ENCODE data around the gene OVOL2. TPM values are rescaled to one million over a fixed set of nuclear protein-coding genes. Genes with fewer than 3 reads are reported as not detected.
"Not testable (repeated sequence)": the region's sequence is repeated elsewhere in the genome, so short reads cannot be mapped to it uniquely, and the experiment has no call there.

Gene OVOL2
- not detected in 2 replicates for total RNA-seq (2014; rRNA removed; shearing (Covaris generic))

DNA sequence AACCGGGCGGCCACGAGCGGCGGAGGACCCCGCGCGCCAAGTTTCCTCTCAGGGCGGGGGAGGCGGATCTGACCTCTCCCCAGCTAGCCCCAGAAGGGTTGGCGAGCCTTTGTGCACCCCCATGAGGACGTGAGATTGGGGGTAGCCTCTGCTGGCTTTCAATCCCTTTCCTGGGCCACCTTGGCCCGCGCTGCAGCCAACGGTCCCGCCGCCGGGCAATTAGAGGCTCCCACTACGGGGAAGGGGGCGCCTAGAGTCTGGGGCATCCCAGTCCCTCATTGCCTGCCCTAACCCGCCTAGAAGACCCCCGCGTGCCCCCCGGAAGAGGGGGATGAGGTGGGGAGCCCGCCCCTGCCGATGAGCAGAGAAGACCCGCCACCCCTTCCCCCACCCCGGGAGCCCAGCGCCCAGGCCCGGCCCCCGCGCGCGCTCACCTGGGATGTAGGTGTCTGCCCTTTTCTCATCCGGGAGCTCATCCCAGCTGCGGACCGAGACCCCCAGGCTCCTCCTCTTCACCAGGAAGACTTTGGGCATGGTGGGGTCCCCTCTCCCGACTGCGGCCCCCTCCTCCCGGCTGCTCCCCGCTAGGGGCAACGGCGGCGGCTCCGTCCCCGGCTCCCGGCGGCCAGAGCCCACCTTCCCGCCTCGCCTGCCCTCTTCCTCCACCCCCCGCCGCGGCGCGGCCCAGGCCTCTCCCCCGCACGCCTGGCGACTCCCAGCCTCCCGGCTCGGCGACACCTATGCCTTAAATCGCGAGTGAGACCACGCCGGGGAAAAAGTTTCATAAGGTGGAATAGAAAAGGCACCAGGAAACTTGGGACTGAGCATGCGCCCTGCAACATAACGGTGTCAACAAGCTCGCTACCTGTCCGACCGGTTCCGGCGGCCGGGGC lies at the start of gene OVOL2:
Gene OVOL2 (minus strand): TSS at position 816 of the 893 bp plus-strand sequence. CDS start 282 bp downstream, at position 534.
- H3K36me3 ChIP-seq = no peaks in the 10 kb centered on the region
- 0 out of 2 replicates have a peak within 1 kb of the TSS, but pooled peaks have one; percentile 6 for H3K4me3 ChIP-seq
- H3K4me1 ChIP-seq (replicated peaks) = peaks cover 10% of the 10 kb centered on the region
- 0 out of 2 replicates have a peak, but pooled peaks cover 2% of the 10 kb centered on the region for H3K9me3 ChIP-seq (replicated peaks)
- no peak for DNase-seq (ENCODE audit: low read depth in 1 of 2, low spot score in 2 of 2)
- H3K27ac ChIP-seq = no peak within 1 kb of the TSS
- H3K27me3 ChIP-seq (replicated peaks) = peaks cover 91% of the 10 kb centered on the region

DNA sequence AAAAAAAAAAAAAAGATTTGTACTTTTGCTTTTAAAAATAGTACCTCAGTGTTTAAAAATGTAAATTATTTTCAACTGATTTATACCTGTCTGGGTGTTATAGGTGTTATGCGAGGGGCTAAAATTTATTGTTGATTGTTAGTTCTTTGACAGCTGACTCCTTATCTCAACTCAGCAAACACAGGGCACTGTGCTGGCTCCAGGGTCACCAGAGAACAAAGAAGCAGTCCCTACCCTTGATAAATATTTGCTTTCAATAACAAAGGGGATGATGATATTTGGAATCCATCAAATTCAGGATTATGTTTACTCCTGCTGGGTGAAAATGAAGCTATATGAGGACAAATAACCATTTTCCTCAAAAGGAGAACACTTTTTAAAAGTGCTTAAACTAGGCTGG lies 45.8 kb upstream of the OVOL2 start:
- no peak for DNase-seq (ENCODE audit: low read depth in 1 of 2, low spot score in 2 of 2)
- no peaks in the 10 kb centered on the region for H3K9me3 ChIP-seq (replicated peaks)
- H3K4me1 ChIP-seq (replicated peaks) = no peaks in the 10 kb centered on the region

DNA sequence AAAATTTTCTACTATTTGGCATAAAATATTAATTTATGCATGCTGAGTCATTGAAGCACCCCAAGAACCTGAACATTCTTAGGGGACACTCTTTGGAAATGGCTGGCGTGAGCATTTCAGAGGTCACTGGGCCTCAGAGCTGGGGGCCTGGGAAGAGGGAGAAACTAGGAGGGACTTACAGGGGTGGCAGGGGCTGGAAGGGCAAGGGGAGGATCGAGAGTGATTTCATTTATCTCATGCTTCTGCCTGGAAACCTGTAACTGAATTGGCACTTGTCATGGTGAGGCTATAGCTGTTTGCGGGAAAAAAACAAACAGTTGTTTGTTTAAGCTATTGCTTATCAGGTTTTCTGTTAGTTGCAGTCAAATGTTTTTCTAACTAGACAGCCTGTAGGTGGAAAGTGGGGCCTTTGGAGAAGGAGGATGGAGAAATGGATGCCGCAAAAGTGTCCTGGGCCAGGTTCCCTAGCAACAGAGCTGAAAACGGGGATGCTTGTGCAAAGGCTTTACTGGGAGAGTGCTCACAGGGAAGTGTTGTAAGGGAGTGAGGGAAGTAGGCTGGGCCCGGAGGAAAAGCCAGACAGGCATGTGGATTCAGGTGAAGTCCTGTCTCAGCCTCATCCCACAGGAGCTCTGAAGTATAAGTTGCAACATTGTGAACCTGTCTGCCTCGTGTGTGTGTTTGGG lies 43.6 kb upstream of the OVOL2 start:
- H3K4me1 ChIP-seq (replicated peaks) = no peaks in the 10 kb centered on the region

More for the DNA sequence above, 45.8 kb upstream of the OVOL2 start:
- Histone ChIP-seq H3K27me3 (replicated peaks) (0 out of 2 replicates have a peak, but pooled peaks cover 12% of the 10 kb centered on the region), H3K27ac (no peak overlapping the region), H3K4me3 (no peak overlapping the region), H3K36me3 (no peaks in the 10 kb centered on the region)

DNA sequence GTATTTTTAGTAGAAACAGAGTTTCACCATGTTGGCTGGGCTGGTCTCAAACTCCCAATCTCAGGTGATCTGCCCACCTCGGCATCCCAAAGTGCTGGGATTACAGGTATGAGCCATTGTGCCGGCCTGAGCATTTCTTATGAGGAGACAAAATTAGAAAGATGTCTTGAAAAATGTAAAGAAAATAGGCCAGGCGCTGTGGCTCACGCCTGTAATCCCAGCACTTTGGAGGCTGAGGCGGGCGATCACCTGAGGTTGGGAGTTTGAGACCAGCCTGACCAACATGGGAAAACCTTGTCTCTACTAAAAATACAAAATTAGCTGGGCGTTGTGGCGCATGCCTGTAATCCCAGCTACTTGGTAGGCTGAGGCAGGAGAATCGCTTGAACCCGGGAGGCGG lies 42.9 kb upstream of the OVOL2 start:
- H3K4me1 ChIP-seq (replicated peaks); H3K27ac ChIP-seq; H3K9me3 ChIP-seq (replicated peaks); H3K4me3 ChIP-seq; H3K36me3 ChIP-seq; DNase-seq (ENCODE audit: low read depth in 1 of 2, low spot score in 2 of 2): not testable (repeated sequence)
- H3K27me3 ChIP-seq (replicated peaks) = 0 out of 2 replicates have a peak, but pooled peaks cover 11% of the 10 kb centered on the region

More for the DNA sequence above, 43.6 kb upstream of the OVOL2 start:
- Histone ChIP-seq H3K4me3 (no peak overlapping the region), H3K9me3 (replicated peaks) (no peaks in the 10 kb centered on the region), H3K27ac (no peak overlapping the region), H3K36me3 (no peaks in the 10 kb centered on the region), H3K27me3 (replicated peaks) (0 out of 2 replicates have a peak, but pooled peaks cover 13% of the 10 kb centered on the region)
- DNase-seq (ENCODE audit: low read depth in 1 of 2, low spot score in 2 of 2) = no peak

DNA sequence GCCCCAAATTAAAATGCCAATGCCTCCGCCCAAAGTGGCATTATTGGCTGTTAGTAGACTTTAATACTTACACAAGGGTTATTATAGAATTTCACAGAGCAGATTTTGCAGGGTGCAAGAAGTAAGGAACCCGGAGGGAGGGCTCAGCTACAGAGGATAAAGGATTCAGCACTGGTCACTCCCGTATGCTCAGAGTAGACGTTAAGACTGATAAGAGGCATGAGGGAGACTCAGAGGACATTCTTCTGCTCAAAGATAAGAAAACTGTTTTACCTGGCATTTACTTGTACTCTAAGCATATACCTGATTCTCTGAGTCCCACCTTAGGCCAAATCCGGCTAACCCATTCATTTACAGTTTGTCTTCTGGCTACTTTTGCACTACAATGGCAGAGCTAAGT lies 36.5 kb upstream of the OVOL2 start:
- Histone ChIP-seq H3K9me3 (replicated peaks) (no peaks in the 10 kb centered on the region), H3K27ac (no peak overlapping the region), H3K4me3 (no peak overlapping the region), H3K4me1 (replicated peaks) (no peaks in the 10 kb centered on the region), H3K36me3 (no peaks in the 10 kb centered on the region), H3K27me3 (replicated peaks) (peaks cover 11% of the 10 kb centered on the region; the same call in 1 of the 2 replicates)
- DNase-seq (ENCODE audit: low read depth in 1 of 2, low spot score in 2 of 2) = no peak

GRCh38 chr20:18093388-18093787 lies 35.7 kb upstream of the OVOL2 start:
- H3K4me1 ChIP-seq (replicated peaks) = no peaks in the 10 kb centered on the region
- no peak overlapping the region for H3K27ac ChIP-seq
- H3K9me3 ChIP-seq (replicated peaks) = no peaks in the 10 kb centered on the region
- H3K27me3 ChIP-seq (replicated peaks) = peaks cover 11% of the 10 kb centered on the region; the same call in 1 of the 2 replicates
- H3K4me3 ChIP-seq = no peak overlapping the region
- no peak for DNase-seq (ENCODE audit: low read depth in 1 of 2, low spot score in 2 of 2)
- H3K36me3 ChIP-seq = no peaks in the 10 kb centered on the region

GRCh38 chr20:18092890-18093289 lies 35.2 kb upstream of the OVOL2 start:
- DNase-seq (ENCODE audit: low read depth in 1 of 2, low spot score in 2 of 2) = no peak
- H3K4me3 ChIP-seq = no peak overlapping the region
- H3K27ac ChIP-seq = no peak overlapping the region
- no peaks in the 10 kb centered on the region for H3K4me1 ChIP-seq (replicated peaks)
- H3K9me3 ChIP-seq (replicated peaks) = no peaks in the 10 kb centered on the region
- no peaks in the 10 kb centered on the region for H3K36me3 ChIP-seq
- peaks cover 11% of the 10 kb centered on the region; the same call in 1 of the 2 replicates for H3K27me3 ChIP-seq (replicated peaks)

- no peak for DNase-seq (ENCODE audit: low read depth in 1 of 2, low spot score in 2 of 2)
- Histone ChIP-seq H3K36me3 (no peaks in the 10 kb centered on the region), H3K9me3 (replicated peaks) (no peaks in the 10 kb centered on the region), H3K27me3 (replicated peaks) (peaks cover 6% of the 10 kb centered on the region; the same call in 1 of the 2 replicates), H3K27ac (no peak overlapping the region), H3K4me3 (no peak overlapping the region), H3K4me1 (replicated peaks) (no peaks in the 10 kb centered on the region)
Measured at GRCh38 chr20:18091623-18092022, 33.9 kb upstream of the OVOL2 start.

- Histone ChIP-seq H3K4me3 (no peak overlapping the region), H3K36me3 (no peaks in the 10 kb centered on the region), H3K4me1 (replicated peaks) (no peaks in the 10 kb centered on the region), H3K27me3 (replicated peaks) (peaks cover 6% of the 10 kb centered on the region; the same call in 1 of the 2 replicates), H3K27ac (no peak overlapping the region), H3K9me3 (replicated peaks) (no peaks in the 10 kb centered on the region)
- no peak for DNase-seq (ENCODE audit: low read depth in 1 of 2, low spot score in 2 of 2)
Measured at GRCh38 chr20:18090477-18090876, 32.8 kb upstream of the OVOL2 start.

DNA sequence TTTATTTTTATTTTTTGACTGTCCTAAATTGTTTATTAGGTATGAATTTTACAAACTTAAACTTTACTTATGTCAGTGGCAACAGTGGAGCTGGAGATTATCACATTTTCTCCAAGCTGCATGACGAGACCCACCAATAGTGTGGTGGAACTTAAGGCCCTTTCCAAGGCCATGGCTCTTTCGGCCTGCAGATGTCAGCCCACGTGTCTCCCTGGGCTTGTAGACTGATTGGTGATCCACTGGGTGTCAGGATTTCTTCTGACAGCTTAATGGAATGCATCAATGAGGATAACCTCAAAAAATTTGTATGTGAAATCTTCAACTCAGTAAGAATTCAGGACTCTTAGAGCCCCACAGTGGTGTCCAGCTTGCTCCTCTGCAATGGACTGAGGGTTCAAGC lies 32.3 kb upstream of the OVOL2 start:
- no peaks in the 10 kb centered on the region for H3K4me1 ChIP-seq (replicated peaks)
- no peak overlapping the region for H3K4me3 ChIP-seq
- peaks cover 6% of the 10 kb centered on the region; the same call in 1 of the 2 replicates for H3K27me3 ChIP-seq (replicated peaks)
- H3K9me3 ChIP-seq (replicated peaks) = no peaks in the 10 kb centered on the region
- no peak overlapping the region for H3K27ac ChIP-seq
- no peak for DNase-seq (ENCODE audit: low read depth in 1 of 2, low spot score in 2 of 2)
- H3K36me3 ChIP-seq = no peaks in the 10 kb centered on the region

DNA sequence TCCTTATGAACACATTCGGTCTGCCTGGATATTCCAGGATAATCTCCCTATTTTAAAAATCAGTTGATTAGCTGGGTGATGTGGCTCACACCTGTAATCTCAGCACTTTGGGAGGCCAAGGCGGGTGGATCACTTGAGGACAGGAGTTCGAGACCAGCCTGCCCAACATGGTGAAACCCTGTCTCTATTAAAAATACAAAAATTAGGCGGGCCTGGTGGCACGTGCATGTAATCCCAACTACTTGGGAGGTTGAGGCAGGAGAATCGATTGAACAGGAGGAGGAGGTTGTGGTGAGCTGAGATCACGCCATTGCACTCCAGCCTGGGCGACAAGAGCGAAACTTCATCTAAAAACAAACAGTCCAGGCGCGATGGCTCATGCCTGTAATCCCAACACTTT lies 31.1 kb upstream of the OVOL2 start:
- H3K9me3 ChIP-seq (replicated peaks); H3K4me1 ChIP-seq (replicated peaks); DNase-seq (ENCODE audit: low read depth in 1 of 2, low spot score in 2 of 2); H3K27ac ChIP-seq; H3K36me3 ChIP-seq; H3K27me3 ChIP-seq (replicated peaks); H3K4me3 ChIP-seq: not testable (repeated sequence)

DNA sequence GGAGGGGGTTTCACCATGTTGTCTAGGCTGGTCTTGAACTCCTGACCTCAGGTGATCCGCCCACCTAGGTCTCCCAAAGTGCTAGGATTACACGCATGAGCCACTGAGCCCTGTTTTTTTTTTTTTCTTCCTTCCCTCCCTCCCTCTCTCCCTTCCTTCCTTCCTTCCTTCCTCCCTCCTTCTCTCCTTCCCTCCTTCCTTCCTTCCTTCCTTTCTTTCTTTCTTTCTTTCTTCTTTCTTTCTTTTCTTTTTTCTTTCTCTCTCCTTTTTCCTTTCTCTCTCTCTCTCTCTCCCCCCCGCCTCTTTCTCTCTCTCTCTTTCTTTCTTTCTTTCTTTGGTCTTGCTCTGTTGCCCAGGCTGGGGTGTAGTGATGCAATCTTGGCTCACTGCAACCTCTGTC lies 30.6 kb upstream of the OVOL2 start:
- H3K4me1 ChIP-seq (replicated peaks); DNase-seq (ENCODE audit: low read depth in 1 of 2, low spot score in 2 of 2); H3K4me3 ChIP-seq; H3K27me3 ChIP-seq (replicated peaks); H3K27ac ChIP-seq; H3K36me3 ChIP-seq; H3K9me3 ChIP-seq (replicated peaks): not testable (repeated sequence)

DNA sequence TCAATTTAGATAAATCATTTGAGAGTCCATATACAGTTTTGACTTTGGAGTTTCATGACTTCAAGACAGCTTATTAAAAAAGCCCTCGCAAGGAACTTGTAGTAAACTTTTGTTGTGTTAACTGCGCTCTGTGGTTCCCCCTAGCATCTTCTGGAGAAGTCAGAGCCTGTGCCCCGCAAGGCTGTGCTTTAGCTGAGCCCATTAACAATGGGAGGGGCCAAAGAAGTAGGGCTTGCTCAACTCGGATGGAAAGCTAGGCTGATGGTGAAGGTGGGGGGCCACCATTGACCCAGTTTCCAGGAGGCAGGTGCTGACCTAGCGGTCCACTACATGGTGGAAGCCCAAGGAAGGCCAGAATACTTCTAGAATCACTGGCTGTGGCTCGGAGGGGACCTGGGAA lies 29.3 kb upstream of the OVOL2 start:
- no peak overlapping the region for H3K27ac ChIP-seq
- H3K4me1 ChIP-seq (replicated peaks) = no peaks in the 10 kb centered on the region
- H3K27me3 ChIP-seq (replicated peaks) = no peaks in the 10 kb centered on the region
- no peak for DNase-seq (ENCODE audit: low read depth in 1 of 2, low spot score in 2 of 2)
- no peaks in the 10 kb centered on the region for H3K9me3 ChIP-seq (replicated peaks)
- no peak overlapping the region for H3K4me3 ChIP-seq
- no peaks in the 10 kb centered on the region for H3K36me3 ChIP-seq

DNA sequence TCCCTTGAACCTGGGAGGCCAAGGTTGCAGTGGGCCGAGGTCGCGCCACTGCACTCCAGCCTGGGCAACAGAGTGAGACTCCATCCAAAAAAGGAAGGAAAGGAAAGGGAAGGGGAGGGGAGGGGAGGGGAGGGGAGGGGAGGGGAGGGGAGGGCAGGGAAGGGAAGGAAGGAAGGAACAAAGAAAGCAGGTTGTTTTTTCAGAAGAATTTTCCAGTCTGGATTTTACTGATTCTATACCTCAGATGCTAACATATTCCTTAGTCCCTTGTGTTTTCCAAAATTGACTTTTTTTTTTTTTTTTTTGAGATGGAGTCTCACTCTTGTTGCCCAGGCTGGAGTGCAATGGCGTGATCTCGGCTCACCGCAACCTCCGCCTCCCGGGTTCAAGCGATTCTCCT lies 23.1 kb upstream of the OVOL2 start:
- not testable (repeated sequence) for H3K27me3 ChIP-seq (replicated peaks); DNase-seq (ENCODE audit: low read depth in 1 of 2, low spot score in 2 of 2); H3K4me1 ChIP-seq (replicated peaks); H3K27ac ChIP-seq; H3K36me3 ChIP-seq; H3K4me3 ChIP-seq; H3K9me3 ChIP-seq (replicated peaks)
